Fibroblast of mammary gland (primary cell): ENCODE data around the gene CCDC39.
"Not testable (repeated sequence)": the region's sequence is repeated elsewhere in the genome, so short reads cannot be mapped to it uniquely, and the experiment has no call there.

Experiments
- DNase-seq: peaks from one replicate; pipeline ENCODE4 v3.0.0-alpha.2; 2010; ENCODE audit warnings: low read depth
- H3K4me3 ChIP-seq: 2 replicates; pipeline ENCODE4 v1.5.1; 2011; ENCODE audit warnings: low read depth, mild to moderate bottlenecking, low read length, moderate library complexity; ENCODE audit not compliant: control insufficient read depth
- CTCF ChIP-seq: conservative IDR thresholded peaks from 2 replicates; pipeline ENCODE4 v1.5.1; 2011; ENCODE audit warnings: low read depth, low read length, inconsistent platforms; ENCODE audit not compliant: control insufficient read depth, insufficient read depth

Gene CCDC39

GRCh38 chr3:180594631-180595558 is 84.4 kb downstream of the CCDC39 start:
- no peak overlapping the region for H3K4me3 ChIP-seq
- peak; percentile 59 for TF ChIP-seq CTCF
- peak; percentile 71 for DNase-seq

GRCh38 chr3:180593631-180594030 is 85.7 kb downstream of the CCDC39 start:
- H3K4me3 ChIP-seq, DNase-seq: not testable (repeated sequence)

- H3K4me3 ChIP-seq = no peak overlapping the region
- no peak for DNase-seq
- no peak for TF ChIP-seq CTCF
Measured at GRCh38 chr3:180590396-180590795, 88.9 kb downstream of the CCDC39 start.

- no peak for DNase-seq
- TF ChIP-seq CTCF = no peak
- no peak overlapping the region for H3K4me3 ChIP-seq
Measured at GRCh38 chr3:180580934-180581333, 98.4 kb downstream of the CCDC39 start.

- DNase-seq = no peak
- no peak for TF ChIP-seq CTCF
Measured at GRCh38 chr3:180575571-180575970, 103.7 kb downstream of the CCDC39 start.

GRCh38 chr3:180571831-180572598 is 107.3 kb downstream of the CCDC39 start:
- no peak for DNase-seq
- no peak for TF ChIP-seq CTCF
- H3K4me3 ChIP-seq = no peak overlapping the region

More at GRCh38 chr3:180575571-180575970, 103.7 kb downstream of the CCDC39 start:
- H3K4me3 ChIP-seq = no peak overlapping the region

- TF ChIP-seq CTCF = no peak
- no peak for DNase-seq
- H3K4me3 ChIP-seq = no peak overlapping the region
Measured at GRCh38 chr3:180570238-180570637, 109.1 kb downstream of the CCDC39 start.
